GM21529 (cell line): Measurements from ENCODE around the gene MSTO1.
"Not testable (repeated sequence)": the region's sequence is repeated elsewhere in the genome, so short reads cannot be mapped to it uniquely, and the experiment has no call there.

ENCODE experiments used
- ATAC-seq: cut with Tn5 transposase; IDR thresholded peaks from one replicate; pipeline ENCODE4 v1.9.1; 2021; ENCODE audit not compliant: unreplicated experiment

MSTO1 gene

DNA sequence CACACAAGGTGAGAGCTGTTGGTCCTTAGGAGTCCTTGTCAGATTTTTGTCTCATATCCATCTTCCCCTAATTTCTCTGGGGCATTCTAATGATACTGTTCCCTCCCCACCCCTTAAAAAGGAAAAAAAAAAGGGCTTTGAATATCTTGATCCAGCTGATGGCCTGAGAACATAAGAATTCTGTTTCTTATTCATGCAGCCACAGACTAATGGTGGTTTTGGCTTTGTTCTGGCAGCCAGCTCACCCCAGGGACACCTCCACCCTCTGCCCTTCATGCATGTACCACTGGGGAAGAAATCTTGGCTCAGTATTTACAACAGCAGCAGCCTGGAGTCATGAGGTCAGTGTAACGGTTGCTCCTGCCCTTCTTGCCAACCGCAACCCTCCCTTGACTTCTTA lies 3.2 kb downstream of the MSTO1 start:
- ATAC-seq = not testable (repeated sequence)

DNA sequence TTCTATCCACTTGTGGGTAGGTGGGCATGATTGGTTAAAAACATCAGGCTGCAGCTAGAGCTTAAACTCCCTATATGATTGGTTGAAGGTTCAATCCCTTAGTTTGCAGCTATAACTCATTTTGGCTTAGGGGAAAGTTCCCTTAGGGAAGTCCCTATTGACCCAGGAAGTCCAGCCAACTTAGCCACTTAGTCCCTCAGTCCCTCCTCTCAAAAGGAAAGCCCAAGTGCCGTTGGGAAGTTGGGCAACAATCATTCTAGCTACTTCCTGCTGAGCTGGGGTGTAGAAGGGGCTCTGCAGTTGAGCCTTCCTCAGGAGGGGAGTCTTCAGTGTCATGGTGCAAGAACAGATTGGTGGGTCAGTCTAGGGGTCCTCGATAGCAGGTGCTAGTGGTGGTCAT lies 12.2 kb downstream of the MSTO1 start:
- no peak for ATAC-seq

DNA sequence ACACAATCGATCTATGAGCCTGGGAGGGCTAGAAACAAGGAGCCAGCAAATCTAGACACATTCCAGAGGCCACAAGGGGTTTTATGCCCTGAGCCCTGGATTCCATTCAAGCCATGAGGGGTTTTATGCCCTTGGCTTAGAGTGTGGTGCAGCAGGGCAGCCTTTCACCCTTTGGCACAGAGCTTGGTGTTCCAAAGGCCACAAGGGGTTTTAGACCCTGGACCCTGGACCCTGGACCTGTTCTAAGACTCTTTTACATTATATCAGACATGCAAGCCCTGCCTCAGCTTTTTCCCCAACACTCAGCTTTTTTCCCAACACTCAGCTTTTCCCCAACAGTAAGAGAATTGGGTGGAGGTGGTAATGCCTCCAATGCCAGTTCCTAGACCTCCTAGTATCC lies 13.3 kb downstream of the MSTO1 start:
- ATAC-seq = no peak

DNA sequence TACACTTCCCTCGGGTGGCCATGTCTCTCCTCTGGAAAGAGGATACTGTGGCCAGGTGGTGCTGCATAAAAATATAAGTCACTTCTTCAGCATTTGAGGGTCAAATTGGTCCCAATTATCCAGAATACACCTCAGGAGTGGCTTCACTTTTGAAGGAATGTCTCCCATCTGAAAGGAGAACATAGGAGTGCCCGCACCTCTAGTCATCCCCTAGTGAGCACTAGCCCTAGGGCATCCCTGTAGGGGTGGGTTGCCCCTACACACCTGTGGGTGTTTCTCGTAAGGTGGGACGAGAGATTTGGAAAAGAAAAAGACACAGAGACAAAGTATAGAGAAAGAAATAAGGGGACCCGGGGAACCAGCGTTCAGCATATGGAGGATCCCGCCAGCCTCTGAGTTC lies 16.4 kb downstream of the MSTO1 start:
- ATAC-seq = not testable (repeated sequence)

DNA sequence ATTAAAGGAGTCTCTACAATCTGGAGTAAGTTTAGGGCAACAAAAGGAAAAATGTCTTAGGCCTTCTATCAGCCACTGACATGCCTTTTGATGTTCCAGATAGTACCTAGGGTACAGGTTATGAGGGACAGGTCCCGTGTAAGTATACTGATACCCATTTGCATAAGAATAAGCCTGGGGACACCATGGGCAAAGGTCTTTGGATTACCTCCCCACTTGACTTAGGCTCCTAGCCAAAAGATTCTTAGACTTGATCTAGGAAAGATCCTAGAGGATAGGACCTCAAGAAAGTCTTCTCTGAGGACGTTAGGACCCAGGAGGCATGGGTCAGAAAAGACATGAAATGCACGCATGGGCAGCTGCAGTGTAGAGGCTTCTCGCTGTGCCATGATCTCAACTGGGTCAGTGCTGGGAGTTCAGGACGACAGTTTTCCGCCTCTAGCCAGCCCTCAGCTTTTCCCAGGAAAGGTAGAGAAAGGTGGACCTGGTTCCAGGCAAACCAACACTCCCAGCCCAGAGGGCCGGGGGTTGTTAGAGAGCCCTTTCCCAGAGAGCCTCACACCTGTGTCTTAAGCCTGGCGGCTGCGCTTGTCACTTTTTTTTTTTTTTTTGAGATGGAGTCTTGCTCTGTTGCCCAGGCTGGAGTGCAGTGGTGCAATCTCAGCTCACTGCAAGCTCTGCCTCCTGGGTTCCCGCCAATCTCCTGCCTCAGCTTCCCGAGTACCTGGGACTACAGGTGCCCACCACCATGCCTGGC lies 26.6 kb downstream of the MSTO1 start:
- ATAC-seq = no peak

DNA sequence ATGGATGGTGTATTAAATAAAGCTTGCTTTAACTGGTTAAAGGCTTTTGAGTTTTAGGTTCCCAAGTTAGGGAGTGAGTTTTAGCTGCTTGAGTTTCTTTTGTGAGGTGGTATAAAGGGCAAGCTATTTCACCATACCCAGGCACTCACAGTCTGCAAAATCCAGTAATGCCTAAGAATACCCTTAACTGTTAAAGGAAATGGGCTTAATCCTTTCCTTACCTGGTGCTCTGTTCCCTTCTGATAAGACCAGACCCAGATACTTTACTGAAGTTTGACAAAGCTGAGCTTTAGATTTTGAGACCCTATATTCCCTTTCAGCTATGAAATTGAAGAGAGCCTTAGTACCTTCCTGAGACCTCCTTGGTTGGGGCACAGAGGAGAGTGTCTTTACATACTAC lies 30.3 kb downstream of the MSTO1 start:
- ATAC-seq = no peak

DNA sequence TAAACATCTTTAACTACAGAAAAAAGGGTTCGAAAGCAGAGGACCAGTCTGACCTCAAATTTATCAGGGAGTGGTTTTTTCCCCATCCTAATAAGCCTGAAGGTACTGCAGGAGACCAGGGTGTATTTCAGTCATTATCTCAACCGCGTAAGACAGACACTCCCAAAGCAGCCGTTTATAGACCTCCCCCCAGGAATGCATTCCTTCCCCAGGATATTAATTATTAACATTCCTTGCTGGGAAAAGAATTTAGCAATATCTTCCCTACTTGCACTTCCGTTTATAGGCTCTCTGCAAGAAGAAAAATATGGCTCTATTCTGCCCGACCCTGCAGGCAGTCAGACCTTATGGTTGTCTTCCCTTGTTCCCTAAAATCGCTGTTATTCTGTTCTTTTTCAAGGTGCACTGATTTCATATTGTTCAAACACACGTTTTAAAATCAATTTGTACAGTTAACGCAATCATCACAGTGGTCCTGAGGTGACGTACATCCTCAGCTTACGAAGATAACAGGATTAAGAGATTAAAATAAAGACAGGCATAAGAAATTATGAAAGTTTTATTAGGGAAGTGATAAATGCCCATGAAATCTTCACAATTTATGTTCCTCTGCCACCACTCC lies 32.7 kb downstream of the MSTO1 start:
- ATAC-seq = not testable (repeated sequence)

DNA sequence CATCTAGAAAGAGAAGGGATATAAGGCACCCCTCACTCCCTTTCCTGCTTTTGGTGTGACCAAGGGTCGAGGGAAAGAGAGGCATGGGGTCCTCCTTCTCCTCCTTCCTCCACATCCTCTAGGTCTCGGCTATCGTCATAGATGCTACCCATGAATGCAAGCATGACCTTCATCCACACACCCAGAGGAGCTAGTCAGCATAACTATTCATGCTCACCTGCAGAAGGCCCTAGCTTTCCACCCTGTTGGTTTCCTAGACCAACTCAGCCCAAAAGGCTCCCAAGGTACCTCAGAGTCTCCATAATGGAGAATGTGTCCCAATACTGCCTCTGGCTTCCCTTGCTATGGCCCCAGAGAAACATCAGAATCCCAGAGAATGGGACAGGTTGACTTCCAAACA lies 33.2 kb downstream of the MSTO1 start:
- no peak for ATAC-seq

DNA sequence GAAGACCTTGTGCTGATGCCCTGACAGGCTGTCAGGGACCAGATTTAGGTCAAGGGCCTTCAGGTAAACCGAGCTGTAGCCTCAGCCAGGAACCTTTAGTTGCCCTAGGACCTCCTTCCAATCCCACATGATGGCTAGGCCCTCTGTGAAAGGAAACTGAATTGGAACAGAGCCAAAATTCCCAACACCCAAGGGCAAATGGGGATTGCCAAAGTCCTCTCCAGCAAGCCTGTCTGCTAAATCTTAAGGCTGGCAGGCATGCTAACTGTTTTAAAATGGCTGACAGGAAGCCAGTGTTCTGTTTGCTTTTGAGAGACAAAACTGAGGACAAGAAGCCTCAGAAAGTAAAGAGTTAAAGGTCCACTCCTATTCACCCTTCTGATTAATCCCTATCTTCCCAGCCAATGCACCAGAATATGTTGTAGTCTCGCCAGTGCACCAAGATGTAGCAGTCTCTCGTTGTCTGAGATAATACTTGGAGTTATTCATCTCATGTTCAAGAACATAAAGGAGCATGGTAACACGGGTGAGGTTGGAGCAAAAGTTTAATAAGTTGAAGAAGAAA lies 35.1 kb downstream of the MSTO1 start:
- no peak for ATAC-seq

DNA sequence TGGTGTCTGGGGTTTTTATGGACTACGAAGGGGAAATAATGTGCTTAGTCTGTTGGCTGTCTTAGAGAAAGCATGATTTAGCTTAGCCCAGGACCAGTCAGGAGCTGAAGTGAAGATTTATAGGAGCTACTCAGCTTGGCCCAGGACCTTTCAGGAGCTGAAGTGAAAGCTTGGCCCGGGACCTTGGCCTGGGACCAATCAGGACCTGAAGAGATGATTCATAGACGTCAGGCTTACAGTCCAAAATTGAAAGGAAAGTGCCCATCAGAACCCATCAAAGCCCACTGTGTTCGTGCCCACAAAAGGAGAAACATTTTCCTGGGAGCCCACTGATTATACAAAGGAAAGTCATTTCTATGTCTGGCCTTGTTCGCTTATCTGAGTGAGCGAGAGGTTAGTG lies 35.6 kb downstream of the MSTO1 start:
- no peak for ATAC-seq

DNA sequence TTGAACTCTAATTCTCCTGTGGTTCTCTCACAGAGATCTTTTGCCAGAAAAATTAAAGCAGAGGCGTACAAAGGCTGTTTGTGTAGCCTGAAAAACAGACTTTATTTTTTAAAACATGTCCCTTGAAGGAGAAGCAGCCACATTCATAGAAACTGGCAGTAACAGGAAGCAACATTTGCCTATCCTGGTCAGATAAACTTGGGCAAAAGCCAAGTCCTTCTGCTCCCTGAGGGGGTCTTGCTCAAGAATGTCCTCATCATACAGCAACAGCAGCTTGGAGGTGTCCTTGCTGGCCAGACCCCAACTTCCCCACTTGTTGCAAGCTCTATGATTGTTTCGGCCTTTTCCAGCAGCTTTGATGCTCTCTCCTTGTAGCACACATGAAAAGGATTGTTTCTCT lies 36.3 kb downstream of the MSTO1 start:
- no peak for ATAC-seq

DNA sequence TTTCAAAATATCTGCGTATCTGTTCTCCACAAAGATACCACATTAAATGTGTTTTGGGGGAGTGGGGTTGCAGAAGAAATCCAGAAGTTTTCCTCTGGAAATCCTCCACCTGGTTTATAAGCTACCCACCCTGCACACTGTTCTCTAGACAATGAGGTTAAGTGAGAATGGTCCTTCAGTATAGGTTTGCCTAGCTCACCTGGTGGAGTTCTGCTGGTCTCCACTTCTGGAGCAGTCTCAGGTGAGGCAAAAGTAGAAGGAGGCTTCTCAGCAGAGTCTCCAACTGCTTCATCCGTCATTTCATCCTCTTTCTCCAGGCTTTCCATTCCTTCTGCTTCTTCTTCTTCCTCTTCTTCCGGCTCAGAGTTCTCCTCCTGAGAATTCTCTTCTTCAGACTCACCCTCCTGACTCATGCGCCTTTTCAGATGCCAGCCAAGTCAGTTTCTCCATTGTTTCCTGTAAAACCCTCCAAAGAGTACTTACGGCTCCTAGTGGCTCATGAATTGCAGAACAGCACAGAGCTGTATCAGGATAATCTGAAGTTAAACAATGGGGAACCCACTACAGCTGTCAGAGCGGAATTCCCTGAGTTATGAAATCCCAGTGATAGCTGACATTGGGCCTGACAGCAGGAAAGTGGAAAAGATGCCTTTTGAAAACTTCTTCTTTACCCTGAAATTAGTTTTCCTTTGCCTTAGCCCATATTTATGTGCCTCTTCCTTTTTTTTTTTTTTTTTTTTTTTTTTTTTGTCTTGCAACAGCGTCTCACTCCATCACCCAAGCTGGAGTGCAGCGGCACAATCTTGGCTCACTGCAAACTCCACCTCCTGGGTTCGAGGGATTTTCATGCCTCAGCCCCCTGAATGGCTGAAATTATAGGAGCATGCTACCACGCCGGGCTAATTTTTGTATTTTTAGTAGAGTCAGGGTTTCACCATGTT lies 38.5 kb downstream of the MSTO1 start:
- ATAC-seq = no peak

DNA sequence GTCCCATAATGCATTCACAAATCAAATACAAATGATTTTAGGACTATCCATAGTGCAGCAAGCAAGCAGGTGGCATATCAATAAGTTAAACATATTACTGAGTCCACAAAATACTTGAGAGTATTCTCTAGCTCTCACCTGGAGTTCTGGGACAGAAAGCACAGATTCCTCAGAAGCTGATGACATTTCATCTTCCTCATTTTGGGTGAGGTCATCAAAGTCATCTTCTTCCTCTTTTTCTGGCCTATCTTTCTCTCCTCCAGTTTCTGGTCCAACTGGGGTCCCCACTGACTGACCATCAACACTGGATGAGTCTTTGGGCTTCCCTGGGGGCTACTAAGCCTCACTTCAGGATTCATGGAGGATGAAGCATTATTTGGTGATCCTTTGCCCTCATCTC lies 39.7 kb downstream of the MSTO1 start:
- no peak for ATAC-seq

DNA sequence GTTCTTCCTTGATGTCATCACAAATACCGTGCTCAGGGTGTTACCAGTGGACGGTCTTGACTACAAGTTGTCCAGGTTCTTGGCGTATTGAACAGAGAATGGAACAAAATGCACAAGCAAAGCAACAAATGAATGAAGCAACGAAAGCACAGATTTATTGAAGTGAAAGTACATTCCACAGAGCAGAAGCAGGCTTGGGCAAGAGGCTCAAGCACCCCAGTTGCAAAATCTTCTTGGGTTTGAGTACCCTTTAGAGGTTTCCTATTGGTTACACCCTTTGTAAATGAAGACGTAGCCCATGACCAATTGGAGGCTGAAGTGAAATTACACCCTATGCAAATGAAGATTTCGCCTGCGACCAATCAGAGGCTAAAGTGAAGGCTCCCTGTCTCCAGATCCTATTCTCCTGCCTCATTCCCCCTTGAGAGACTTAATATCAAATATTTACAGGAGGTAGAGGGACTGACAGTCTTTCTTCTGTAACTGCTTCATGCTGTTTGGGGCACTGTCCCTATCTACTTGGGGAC lies 40.3 kb downstream of the MSTO1 start:
- no peak for ATAC-seq

DNA sequence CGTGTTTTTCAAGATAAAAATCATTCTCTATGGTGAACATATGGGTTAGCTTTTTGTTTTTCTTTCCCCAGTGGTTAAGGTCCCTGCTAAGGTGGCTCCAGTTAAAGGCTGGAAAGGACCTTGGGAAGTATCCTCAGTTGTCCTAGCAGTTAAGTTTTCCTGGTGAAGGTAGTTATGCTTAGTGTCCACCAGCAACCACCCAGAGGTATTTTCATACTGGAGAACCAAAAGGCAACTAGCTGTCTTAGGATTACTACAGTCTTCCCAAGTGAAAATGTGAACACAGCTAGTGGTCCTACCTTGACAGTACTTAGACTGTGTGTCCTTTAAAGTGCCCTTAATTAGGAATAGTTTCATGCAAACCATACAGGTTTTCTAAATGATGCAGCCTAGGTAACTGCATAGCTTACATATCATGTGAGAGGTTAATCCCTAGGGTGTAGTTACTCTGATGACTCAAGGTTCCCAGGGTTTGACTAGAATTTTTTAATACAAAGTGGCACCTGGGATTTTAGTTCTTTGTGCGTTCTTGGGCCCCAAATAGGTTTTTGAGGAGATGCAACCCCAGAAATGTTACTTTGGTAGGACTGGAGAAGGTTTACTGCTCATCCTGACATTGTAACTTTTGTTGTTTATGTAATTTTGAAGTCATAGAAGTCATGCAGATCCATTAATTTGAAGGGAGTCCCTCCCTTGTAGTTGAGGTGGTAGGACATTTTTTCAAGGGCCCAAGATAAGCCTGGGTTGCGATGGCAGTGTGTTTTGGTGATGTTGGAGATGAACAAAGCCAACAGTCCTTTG lies 42.0 kb downstream of the MSTO1 start:
- ATAC-seq = no peak

DNA sequence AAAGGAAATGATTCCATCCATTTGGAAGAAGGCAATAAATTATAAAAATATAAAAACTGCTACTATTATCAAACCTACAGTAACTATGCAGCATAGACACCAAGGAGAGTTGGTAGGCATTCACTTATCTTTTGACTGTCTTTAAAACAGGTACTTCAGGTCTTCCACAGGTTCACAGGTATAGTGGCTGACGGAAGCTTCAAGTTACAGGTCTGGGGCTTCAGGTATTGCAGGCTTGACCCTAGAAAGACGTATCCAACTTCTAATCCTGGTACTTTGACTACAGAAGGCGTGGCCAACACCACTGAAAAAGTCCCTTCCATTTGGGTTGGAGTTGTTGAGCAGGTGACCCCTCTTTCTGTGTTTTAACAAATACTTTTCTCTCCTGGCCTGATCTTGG lies 42.9 kb downstream of the MSTO1 start:
- no peak for ATAC-seq

DNA sequence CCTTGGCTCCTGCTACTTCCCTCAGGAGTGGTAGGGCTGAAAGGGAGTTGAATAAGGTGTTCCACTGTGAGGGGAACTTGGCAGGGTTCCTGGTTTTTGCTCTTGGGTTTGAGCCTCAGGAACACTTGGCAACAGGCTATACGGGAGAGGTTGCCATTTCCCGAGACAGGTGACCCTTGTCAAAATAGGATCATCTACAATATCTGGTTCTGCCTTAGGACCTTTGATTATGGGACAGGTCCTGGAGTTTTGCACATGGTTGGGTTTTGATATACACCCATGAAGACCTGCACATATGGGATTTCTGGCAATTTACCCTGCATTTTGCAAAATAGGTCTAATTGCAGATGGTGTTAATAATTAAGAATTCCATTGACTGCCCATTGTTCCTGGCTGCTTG lies 47.4 kb downstream of the MSTO1 start:
- no peak for ATAC-seq

DNA sequence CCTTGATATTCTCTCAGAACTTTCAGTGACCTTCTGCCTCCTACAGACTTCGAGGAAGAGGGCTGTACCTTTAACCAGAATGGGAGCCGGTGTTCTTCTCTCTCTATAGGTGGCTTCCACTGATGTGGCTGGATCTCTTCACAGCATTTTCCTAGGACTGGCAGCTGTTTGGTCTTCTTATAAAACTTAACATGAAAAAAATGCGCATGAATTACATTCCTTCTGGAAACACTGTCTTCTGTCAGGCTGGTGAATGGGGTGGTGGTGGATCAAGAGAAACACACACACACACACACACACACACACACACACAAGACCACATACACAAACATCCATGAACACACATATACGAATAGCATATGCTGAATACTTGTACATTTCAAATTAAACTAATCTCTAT lies 51.2 kb downstream of the MSTO1 start:
- not testable (repeated sequence) for ATAC-seq
